Forelimb muscle (tissue), 1 donor: ENCODE measurements around the gene IL6. TPM values are rescaled to one million over a fixed set of nuclear protein-coding genes. Genes with fewer than 3 reads are reported as not detected.
"Not testable (repeated sequence)": the region's sequence is repeated elsewhere in the genome, so short reads cannot be mapped to it uniquely, and the experiment has no call there.

ENCODE experiments used
- DNase-seq: peaks from one replicate; pipeline ENCODE4 v3.0.0-alpha.2; 2013; ENCODE audit warnings: low read depth
- polyA plus RNA-seq: library from polyadenylated mRNA; unstranded; fragments of 120-200 nt; gene quantifications from one replicate; pipeline ENCODE4 v1.2.1, GENCODE V29; 2013; ENCODE audit not compliant: insufficient read length

IL6 gene
- polyA plus RNA-seq, 1 donor = not detected

DNA sequence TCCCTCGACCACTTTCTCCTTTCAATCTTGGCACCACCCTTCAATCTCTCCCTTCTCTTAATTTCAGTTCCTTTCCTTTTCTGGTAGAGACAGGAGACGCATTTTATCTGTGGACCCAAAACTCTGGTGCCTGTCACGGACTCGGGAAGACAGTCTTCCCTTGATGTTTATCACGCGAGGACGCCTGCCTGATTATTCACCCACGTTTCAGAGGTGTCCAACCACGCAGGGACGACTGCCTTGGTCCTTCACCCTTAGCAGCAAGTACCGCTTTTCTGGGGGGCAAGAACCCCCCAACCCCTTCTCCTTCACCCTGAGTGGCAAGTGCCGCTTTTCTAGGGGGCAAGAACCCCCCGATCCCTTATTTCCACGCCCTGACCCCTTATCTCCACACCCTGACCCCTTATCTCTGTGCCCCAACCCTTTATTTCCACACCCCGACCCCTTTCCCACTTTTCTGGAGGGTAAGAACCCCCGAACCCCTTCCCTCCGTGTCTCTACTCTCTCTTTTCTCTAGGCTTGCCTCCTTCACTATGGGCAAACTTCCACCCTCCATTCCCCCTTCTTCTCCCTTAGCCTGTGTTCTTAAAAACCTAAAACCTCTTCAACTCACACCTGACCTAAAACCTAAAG, 22.9 kb upstream of the IL6 start:
- DNase-seq = not testable (repeated sequence)

DNA sequence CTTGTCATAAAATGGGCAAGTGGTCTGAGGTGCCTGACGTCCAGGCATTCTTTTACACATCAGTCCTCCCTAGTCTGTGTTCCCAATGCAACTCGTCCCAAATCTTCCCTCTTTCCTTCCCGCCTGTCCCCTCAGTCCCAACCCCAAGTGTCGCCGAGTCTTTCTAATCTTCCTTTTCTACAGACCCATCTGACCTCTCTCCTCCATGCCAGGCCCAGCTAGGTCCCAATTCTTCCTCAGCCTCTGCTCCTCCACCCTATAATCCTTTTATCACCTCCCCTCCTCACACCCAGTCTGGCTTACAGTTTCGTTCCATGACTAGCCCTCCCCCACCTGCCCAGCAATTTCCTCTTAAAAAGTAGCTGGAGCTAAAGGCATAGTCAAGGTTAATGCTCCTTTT, 22.3 kb upstream of the IL6 start:
- not testable (repeated sequence) for DNase-seq

DNA sequence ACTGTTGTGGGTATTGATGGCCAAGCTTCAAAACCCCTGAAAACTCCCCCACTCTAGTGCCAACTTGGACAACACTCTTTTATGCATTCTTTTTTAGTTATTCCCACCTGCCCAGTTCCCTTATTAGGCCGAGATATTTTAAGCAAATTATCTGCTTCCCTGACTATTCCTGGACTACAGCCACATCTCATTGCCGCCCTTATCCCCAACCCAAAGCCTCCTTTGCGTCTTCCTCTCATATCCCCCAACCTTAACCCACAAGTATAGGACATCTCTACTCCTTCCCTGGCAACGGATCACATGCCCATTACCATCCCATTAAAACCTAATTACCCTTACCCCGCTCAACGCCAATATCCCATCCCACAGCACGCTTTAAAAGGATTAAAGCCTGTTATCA, 21.1 kb upstream of the IL6 start:
- DNase-seq = not testable (repeated sequence)

DNA sequence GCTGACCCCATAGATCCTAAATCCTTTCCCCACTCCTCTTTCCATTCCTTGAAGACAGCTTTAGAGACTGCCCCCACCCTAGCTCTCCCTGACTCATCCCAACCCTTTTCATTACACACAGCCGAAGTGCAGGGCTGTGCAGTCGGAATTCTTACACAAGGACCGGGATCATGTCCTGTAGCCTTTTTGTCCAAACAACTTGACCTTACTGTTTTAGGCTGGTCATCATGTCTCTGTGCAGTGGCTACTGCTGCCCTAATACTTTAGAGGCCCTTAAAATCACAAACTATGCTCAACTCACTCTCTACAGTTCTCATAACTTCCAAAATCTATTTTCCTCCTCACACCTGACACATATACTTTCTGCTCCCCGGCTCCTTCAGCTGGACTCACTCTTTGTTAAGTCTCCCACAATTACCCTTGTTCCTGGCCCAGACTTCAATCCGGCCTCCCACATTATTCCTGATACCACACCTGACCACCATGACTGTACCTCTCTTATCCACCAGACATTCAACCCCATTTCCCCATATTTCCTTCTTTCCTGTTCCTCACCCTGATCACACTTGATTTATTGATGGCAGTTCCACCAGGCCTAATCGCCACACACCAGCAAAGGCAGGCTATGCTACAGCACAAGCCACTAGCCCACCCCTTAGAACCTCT, 19.8 kb upstream of the IL6 start:
- DNase-seq = not testable (repeated sequence)

DNA sequence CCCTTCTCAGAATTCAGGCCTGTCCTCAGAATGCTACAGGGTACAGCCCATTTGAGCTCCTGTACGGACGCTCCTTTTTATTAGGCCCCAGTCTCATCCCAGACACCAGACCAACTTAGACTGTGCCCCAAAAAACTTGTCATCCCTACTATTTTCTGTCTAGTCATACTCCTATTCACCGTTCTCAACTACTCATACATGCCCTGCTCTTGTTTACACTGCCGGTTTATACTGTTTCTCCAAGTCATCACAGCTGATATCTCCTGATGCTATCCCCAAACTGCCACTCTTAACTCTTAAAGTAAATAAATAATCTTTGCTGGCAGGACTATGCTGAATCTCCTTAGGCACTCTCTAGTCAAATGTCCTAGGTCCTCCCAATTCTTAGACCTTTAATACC, 18.8 kb upstream of the IL6 start:
- not testable (repeated sequence) for DNase-seq

DNA sequence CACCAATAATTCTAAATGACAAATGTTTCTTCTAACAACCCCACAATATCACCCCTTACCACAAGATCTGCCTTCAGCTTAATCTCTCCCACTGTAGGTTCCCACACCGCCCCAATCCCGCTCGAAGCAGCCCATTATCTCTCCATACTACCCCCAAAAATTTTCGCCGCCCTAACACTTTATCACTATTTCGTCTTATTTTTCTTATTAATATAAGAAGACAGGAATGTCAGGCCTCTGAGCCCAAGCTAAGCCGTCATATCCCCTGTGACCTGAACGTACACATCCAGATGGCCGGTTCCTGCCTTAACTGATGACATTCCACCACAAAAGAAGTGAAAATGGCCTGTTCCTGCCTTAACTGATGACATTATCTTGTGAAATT, 18.3 kb upstream of the IL6 start:
- DNase-seq = not testable (repeated sequence)

DNA sequence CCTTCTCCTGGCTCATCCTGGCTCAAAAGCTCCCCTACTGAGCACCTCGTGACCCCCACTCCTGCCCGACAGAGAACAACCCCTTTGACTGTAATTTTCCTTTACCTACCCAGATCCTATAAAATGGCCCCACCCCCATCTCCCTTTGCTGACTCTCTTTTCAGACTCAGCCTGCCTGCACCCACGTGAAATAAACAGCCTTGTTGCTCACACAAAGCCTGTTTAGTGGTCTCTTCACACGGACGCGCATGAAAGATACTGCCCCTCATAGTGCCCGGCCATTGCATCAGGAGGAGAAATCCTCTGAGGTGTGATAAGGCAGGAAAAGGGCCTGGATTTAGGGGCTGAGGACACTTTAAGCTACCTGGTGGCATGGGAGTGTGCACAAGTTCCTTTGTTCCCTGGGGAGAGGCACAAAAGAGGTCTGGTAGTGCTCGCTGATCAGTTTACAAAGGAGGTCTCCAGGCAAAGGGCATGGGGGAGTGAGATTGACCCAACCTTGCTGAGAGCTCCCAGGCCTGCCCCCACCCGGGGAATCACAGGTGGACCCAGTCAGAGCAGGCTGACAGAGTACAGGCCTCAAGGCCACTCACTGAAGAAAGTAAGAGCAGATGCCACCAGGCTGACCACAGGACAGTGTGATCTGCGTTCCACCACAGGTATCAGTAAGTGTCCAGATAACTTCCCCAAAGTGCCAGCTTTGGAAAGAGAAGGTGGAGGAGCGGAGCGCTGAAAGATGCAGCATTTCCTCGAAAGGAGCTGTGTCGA, 17.8 kb upstream of the IL6 start:
- not testable (repeated sequence) for DNase-seq

DNA sequence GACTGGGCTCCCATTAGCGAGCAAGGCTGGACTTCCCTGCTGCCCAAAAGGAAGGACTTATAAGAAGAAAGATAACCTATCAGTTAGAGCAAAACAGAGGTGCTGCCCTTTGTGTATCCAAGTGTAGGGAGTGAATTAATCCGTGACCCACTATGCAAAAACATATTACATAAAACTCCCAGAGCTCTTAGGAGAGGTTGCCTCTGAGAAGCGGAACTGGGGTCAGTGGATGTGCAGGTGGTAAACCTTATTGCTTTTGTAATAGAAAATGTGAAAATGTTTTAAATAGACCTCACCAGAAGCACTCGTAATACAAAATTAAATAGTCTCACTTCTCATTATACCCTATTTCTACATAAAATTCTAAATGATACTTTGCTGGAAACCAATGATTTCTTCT, 17.1 kb upstream of the IL6 start:
- DNase-seq = no peak

DNA sequence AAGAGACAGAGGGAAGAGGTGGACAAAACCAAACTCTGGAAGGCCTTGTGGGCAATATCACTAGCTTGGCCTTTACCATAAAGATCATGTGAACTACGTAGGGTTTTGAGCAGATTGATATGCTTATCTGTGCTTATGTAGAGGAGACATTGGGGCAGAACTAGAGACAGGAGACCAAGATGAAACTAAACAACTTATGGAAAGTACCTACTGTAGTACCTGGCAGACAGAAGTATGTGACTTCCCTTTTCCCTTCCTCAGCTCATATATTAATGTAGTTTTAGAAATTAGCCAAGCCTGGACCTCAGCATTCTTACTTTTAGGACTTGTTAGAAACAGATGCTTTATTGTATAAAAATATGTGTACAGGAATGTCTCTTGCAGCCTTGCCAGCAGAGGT, 14.0 kb upstream of the IL6 start:
- no peak for DNase-seq

DNA sequence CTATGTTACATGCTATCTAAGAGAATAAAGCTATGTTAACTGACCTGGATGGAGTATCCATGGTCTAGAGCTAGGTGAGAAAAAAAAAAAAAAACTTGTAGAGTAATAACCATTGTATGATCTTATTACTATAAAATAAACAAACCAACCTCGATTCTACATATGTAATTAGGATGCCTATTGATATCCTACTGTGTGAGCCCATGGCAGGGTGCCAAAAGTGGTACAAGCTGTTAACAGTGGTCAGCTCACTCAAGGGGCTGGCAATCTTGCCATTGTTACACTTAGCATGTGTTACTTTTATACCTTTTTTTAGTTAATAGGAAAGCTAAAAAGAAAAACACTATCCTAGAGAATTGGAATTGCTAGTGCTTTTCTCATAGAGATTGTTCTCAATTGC, 13.5 kb upstream of the IL6 start:
- DNase-seq = no peak

DNA sequence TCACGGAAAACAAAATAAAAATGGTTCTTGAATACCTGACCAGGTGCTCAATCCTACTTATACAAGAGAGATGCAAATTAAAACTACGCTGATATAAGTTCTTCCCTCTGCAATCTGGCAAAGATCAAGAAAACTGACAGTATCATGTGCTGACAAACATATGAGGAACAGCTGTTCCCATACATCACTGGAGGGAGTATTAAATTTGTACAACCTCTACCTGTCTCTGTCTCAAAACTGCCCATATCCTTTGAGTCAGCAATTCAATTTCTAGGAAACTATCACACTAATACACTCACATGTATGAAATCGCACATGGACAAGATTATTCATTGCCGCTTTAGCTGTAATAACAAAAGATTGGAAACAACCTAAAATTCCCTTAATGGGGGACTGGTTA, 11.0 kb upstream of the IL6 start:
- no peak for DNase-seq

DNA sequence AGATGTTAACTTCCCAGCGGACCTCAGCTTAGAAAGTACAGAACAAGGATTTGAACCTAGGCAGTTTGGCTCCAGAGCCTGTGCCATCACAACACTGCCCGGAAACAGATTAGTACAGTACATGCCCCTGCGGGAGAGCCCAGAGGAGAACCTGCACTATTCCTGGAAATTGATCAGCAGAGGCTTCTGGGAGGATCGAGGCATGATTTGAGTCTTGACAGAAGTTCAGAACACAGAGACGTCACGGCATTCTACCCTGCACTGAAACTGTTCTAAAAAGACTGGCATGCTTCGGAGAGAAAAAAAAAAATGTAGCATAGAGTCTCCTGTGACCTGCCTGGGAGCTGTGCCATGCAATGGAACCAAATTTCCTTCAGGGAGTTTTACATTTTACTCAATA, 9.2 kb upstream of the IL6 start:
- no peak for DNase-seq

DNA sequence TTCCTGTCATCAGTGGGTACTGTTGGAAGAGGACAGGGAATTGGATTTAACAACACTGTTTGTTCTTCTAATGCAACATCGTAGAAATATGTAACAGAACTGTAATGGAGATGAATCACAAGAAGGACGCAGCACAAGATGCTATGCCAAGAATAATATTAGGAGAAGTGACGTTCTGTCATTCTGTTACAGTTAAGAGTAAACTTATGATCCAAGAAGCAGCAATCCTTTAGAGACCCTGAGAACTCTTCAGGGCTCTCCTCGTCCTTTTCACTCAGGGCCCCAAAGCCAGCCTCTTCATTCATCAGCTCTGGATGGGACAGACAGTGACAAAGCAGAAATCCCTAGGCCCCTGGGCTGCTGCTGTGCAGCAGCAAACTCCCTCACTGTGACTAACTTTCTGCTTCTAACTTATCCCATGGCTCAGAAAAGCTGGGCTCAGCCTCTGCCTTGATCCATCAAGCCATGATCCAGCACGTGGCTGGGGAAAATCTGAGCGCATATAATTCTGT, 8.7 kb upstream of the IL6 start:
- DNase-seq = no peak

DNA sequence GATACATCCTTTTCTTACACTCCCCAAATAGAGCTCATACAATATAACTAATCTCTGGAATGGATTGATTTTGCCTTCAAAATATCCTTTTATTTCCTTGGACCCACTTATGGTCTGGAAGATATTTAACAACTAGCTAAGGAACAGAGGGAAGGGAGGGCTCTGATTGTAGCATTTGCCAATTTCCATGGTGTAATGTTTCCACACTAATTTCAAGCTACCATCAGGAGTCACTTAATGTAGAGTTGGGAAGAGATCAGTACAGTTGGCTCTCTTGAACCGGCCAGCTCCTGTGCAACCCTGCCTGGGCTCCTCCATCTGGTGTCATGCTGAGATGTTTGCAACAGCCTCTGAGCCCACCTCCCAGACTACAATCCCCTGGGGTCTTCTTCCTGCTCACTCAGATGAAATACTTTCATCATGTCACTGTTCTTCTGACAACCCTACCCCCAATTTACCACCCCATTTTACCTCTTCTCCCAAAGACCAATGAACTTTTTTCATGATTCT, 8.0 kb upstream of the IL6 start:
- no peak for DNase-seq

DNA sequence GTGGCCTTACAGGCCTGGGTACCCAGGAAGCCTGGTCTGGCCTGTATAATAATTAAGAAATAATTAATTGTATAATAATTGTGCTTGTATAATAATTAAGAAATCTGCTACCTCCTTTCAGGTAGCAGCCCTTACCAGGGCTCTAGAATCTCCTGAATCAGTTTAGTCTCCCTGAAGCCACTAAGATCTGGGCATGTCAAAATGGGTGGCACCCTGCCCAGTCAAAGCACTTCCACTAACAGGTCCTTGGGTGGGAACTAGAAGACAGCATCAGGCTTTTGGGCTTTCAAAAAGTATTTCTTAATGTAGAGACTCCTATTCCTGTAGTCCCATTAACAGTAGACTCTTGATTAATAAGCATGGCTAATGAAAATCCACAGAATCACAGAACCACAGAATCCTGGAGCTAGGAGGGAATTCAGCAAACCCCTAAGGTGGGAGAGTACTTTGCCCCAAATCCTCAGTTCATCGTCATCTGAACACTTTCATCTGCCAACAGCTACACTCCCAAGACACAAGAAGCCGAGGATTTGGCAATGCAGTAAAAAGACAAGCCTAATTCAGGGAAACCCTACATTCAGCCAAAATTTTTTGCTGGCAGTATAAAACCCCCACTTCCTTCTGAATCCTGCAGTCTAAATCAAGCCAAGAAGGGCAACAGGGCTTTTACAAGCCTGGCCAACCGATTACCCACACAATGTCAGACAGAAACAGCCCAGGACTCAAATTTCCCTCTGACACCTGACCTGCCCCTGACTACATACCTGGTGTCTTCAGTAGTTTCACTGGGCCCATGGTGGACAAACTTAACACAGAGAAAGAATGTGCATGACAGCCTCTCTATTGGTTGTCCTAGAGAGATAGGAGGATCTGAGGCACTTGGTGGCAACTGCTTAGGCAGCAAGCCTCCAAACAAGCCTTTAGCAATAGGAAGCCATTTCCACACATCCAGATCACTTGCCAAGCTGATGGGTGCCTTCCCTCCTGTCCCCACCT, 5.9 kb upstream of the IL6 start:
- no peak for DNase-seq

DNA sequence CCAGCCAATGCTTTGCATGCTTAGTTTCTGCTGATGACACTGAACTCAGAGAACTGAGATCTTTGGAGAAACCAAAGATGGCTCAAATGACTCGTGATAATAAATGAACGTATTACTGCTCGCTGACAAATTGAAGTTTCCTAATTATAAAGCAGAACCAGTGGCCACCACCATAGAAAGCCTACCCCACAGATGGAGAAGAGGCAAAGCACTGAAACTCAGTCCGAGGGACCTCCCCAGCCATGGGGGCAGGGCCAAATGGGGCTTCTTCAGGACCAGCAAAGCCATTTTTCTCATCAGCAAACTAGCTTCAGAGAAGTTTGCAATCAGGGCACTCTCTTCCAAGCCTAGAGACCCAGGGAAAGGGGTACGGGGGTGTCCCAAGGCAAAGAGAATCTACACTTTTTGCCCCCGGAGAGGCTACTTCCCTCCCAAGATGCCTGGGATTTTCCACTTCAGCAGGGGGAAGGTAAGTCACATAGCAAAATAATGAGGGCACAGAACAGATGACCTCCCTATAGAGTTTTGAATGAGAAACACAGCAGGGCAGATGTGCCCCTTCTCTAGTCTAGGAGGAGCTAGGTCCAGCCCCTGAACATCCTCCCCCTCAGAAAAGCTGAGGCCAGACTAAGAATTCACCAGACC, 4.3 kb upstream of the IL6 start:
- no peak for DNase-seq

DNA sequence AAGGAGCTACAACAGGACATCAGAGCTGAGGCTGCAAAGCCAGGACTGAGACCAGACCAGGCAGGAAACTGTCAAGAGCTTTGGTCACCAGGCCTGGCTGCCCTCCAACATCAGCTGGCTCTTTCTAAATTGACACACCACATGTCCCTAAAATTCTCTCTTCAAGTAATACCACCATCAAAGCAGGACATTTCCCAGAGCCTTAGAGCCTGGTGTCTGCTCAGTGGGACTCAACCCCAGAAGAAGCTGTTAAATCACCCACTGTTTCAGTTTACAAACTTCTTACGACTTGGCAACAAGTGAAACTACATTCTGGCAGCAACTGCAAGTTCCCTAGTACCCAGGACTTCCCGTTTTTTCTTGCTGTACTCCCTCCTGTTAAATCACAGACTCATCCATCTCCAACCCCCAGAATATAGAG, 3.8 kb upstream of the IL6 start:
- no peak for DNase-seq

DNA sequence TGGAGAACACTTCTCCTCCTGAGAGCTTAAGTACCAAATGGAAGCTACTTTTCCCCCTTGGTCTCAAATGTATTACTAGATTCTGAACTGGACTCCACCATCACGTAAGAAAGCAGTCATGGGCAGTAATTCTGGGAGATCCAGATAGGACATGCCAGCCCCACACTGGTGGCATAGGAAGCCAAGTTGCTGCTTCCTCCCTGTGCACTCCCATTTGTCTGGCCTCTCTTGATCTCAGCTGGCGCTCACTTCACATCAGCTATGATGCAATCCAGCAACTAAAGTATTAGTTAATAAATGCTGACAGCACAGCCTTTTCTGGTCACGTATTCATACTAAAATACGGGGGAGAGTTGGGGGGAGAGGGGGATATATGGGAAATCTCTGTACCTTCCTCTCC, 3.4 kb upstream of the IL6 start:
- no peak for DNase-seq

DNA sequence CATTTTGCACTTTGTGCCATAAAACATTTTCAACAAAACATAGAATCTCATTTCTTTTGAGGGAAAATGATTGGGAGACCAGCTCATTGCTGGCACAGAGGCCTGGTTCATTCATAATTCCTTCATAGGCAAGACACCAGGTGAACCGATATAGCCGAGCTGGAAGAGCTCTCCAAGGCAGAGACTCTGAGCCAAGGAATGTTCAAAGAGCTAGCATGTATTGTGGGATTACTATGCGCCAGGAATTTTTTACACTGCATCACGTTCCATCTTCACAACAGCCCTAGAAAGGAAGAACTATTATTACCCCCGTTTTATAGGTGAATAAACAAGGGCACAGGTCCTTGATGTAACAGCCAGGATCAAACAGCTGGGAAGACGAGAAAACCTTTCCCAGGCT, 2.1 kb upstream of the IL6 start:
- DNase-seq = no peak

DNA sequence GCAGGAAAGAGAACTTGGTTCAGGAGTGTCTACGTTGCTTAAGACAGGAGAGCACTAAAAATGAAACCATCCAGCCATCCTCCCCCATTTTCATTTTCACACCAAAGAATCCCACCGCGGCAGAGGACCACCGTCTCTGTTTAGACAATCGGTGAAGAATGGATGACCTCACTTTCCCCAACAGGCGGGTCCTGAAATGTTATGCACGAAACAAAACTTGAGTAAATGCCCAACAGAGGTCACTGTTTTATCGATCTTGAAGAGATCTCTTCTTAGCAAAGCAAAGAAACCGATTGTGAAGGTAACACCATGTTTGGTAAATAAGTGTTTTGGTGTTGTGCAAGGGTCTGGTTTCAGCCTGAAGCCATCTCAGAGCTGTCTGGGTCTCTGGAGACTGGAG, 1.4 kb upstream of the IL6 start:
- no peak for DNase-seq

DNA sequence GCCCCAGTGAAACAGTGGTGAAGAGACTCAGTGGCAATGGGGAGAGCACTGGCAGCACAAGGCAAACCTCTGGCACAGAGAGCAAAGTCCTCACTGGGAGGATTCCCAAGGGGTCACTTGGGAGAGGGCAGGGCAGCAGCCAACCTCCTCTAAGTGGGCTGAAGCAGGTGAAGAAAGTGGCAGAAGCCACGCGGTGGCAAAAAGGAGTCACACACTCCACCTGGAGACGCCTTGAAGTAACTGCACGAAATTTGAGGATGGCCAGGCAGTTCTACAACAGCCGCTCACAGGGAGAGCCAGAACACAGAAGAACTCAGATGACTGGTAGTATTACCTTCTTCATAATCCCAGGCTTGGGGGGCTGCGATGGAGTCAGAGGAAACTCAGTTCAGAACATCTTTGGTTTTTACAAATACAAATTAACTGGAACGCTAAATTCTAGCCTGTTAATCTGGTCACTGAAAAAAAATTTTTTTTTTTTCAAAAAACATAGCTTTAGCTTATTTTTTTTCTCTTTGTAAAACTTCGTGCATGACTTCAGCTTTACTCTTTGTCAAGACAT, 574 bp upstream of the IL6 start:
- no peak for DNase-seq
